ENCODE measurements around the gene HS6ST2. TPM values are rescaled to one million over a fixed set of nuclear protein-coding genes. Genes with fewer than 3 reads are reported as not detected.

The HS6ST2 gene
- polyA plus RNA-seq, 1 donor (not counting 4 experiments of a cell fraction or from before 2014, with no cell fraction given): 0.43 TPM

DNA sequence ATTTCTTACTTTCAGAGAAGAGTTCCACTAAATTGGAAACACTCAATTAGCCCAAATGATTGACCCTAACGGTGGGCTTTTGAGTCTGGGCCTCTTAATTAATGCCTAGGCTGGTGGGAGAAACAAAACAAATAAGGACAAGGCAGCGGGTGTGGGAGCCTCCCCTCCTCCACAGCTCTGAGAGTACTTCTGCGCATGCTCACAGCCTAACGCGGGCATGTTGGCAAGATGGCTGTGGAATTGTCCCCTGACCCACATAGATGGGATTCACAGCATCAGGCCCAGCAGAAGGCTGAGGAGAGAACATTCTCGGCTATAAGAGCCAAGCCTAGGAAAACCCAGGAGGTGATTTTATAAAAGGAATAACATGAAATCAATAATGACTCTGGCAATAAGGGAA lies 230.1 kb downstream of the HS6ST2 start:
- dilution Hi-C loops (cut with MboI; ENCODE audit: extremely low pct_ligation_motif_present, low sequenced_read_pairs): no loop called here
- FAIRE-seq: no peak
- Histone ChIP-seq H3K4me3 (ENCODE audit: control insufficient read depth in 2 of 3, extremely low read depth in 1 of 3, insufficient read depth in 2 of 3, low read depth in 1 of 3, low read length in 3 of 3) (no peak overlapping the region), H3K27ac (ENCODE audit: control insufficient read depth, insufficient read depth, low read length) (no peak overlapping the region), H3K36me3 (ENCODE audit: control insufficient read depth in 2 of 2, extremely low read depth in 1 of 2, insufficient read depth in 2 of 2, low read length in 2 of 2) (no peaks in the 10 kb centered on the region), H3K4me1 (ENCODE audit: control insufficient read depth, extremely low read depth, insufficient read depth, low read length) (no peaks in the 10 kb centered on the region), H3K4me2 (ENCODE audit: control insufficient read depth, extremely low read depth, insufficient read depth, low read depth, low read length) (no peak overlapping the region), H3K79me2 (ENCODE audit: control insufficient read depth, insufficient read depth, low read length) (no peaks in the 10 kb centered on the region), H2AFZ (ENCODE audit: control insufficient read depth, low read length) (no peak overlapping the region), H4K20me1 (ENCODE audit: control insufficient read depth, extremely low read depth, insufficient read depth, low read length) (no peaks in the 10 kb centered on the region), H3K9ac (ENCODE audit: control insufficient read depth, extremely low read depth, insufficient read depth, low read length) (no peak overlapping the region), H3K9me3 (ENCODE audit: control insufficient read depth, low read depth, low read length) (no peaks in the 10 kb centered on the region), H3K27me3 (ENCODE audit: control insufficient read depth, extremely low read depth, insufficient read depth, low read length) (no peaks in the 10 kb centered on the region), H3K9me1 (ENCODE audit: control insufficient read depth, extremely low read depth, insufficient read depth, low read length) (no peaks in the 10 kb centered on the region)
- TF ChIP-seq CTCF (optimal IDR thresholded peaks at IDR 0.05 in 1 of 3, IDR thresholded peaks at IDR 0.05 in 1 of 3, conservative IDR thresholded peaks at IDR 0.05 in 1 of 3; ENCODE audit: extremely low read depth in 1 of 3, insufficient read depth in 2 of 3, low read length in 3 of 3) (no peak), EZH2 (IDR thresholded peaks at IDR 0.05; ENCODE audit: low read length) (no peak)
- DNase-seq (ENCODE audit: low read depth, low spot score): no peak

DNA sequence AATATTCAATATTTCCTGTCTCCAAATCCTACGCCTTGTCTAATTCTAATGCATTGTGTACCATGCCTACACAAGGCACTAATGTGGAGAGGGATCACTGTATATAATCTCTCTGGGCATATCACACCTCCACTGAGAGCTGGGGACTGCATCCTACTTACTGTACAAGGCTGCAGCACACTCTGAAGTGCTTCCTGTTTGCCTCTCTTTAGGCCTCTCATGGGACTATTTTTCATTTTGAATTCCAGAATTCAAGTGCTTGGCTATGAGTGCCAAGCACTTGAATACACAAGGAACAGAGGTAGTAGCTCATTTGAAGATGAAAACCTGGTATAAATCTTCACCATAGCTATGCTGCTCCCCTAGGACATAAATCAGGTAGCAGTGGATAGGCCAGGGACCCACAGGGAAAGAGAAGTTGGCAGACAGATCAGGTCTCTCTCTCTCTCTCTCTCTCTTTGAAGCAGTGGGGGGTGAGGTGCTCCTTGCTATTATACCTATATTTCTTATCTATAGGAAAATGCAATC lies 239.9 kb downstream of the HS6ST2 start:
- Histone ChIP-seq H3K79me2 (ENCODE audit: control insufficient read depth, insufficient read depth, low read length) (no peaks in the 10 kb centered on the region), H3K4me3 (ENCODE audit: control insufficient read depth in 2 of 3, extremely low read depth in 1 of 3, insufficient read depth in 2 of 3, low read depth in 1 of 3, low read length in 3 of 3) (no peak overlapping the region), H3K4me1 (ENCODE audit: control insufficient read depth, extremely low read depth, insufficient read depth, low read length) (no peaks in the 10 kb centered on the region), H3K4me2 (ENCODE audit: control insufficient read depth, extremely low read depth, insufficient read depth, low read depth, low read length) (no peak overlapping the region), H2AFZ (ENCODE audit: control insufficient read depth, low read length) (no peak overlapping the region), H3K27me3 (ENCODE audit: control insufficient read depth, extremely low read depth, insufficient read depth, low read length) (no peaks in the 10 kb centered on the region), H3K9me1 (ENCODE audit: control insufficient read depth, extremely low read depth, insufficient read depth, low read length) (no peaks in the 10 kb centered on the region), H3K9ac (ENCODE audit: control insufficient read depth, extremely low read depth, insufficient read depth, low read length) (no peak overlapping the region), H3K27ac (ENCODE audit: control insufficient read depth, insufficient read depth, low read length) (no peak overlapping the region), H3K9me3 (ENCODE audit: control insufficient read depth, low read depth, low read length) (no peaks in the 10 kb centered on the region), H4K20me1 (ENCODE audit: control insufficient read depth, extremely low read depth, insufficient read depth, low read length) (no peaks in the 10 kb centered on the region), H3K36me3 (ENCODE audit: control insufficient read depth in 2 of 2, extremely low read depth in 1 of 2, insufficient read depth in 2 of 2, low read length in 2 of 2) (no peaks in the 10 kb centered on the region)
- no peak for TF ChIP-seq CTCF (optimal IDR thresholded peaks at IDR 0.05 in 1 of 3, IDR thresholded peaks at IDR 0.05 in 1 of 3, conservative IDR thresholded peaks at IDR 0.05 in 1 of 3; ENCODE audit: extremely low read depth in 1 of 3, insufficient read depth in 2 of 3, low read length in 3 of 3)
- no peak for TF ChIP-seq EZH2 (IDR thresholded peaks at IDR 0.05; ENCODE audit: low read length)
- DNase-seq (ENCODE audit: low read depth, low spot score) (no peak), FAIRE-seq (no peak)
- dilution Hi-C loops (cut with MboI; ENCODE audit: extremely low pct_ligation_motif_present, low sequenced_read_pairs): no loop called here
